GM19099 (cell line): ENCODE results near the gene ZDHHC21.

Experiments used
- POLR2A ChIP-seq: IDR thresholded peaks from 3 replicates; pipeline ENCODE4 v1.6.1; 2011; ENCODE audit warnings: low read depth; ENCODE audit not compliant: insufficient read length; ENCODE audit errors: extremely low read depth

ZDHHC21 gene

DNA sequence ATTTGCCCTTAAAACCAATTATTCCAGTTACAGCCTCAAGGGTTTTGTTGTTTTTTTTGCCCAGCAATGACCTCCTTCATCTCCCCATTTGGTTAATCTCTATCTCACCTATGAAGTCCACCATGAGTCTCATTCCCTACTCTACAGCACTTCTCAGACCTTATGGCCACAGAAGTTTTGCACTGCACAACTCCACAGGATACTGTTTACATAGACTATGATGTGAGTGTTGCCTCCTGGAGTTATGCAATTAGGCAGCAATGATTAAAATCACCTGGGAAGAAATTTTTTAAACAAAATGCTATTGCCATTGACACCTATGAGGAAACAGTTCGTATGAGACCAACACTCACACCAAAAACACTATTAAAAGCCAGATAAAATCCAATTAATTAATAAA lies 39.7 kb downstream of the ZDHHC21 start:
- TF ChIP-seq POLR2A = no peak

DNA sequence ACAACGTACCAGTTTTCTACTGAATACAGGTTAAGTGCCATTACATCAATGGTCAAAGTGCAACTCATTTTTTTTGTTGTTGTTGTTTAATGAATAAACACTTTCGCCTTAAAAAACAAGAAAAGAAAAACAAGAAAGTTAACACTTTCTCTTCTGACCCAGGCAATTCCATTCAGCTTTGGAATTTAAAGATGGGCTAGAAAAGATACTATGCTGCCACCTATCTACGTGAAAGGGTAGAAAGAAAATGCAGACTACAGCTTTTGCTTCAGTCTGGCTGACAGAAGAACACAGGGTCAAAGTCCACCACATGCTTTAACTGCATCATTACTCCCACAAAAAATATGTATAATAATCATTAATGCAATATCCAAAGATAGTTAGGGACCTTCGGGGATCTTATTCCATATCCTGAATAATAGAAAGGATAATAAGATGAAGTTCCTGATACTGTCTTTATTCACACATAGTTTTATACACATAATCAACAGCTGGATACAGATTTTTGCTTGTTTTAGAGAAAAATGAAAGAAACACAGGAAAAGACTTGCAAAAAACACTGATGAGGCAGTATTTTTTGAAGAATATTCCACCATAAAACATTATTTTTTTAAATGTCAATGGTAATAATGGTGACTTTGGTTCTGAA lies 40.4 kb downstream of the ZDHHC21 start:
- no peak for TF ChIP-seq POLR2A

DNA sequence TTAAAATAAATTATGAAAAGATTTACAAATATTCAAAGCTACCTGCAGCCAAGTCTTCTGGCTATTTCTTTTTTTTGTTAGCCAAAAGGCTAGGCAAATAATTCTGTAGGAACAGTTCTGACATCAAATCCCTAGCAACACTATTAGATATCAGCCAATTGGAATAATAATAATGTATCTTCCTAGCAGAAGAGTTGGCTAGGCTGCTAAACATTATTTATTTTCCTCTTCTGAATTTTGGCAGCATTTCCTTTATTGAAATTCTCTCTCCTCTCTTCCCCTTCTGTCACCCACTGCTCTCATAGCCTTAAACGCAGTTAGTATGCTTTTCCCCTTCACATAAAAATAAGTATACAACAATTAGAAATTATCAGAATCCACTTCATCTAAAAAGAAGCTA lies 42.6 kb downstream of the ZDHHC21 start:
- no peak for TF ChIP-seq POLR2A

DNA sequence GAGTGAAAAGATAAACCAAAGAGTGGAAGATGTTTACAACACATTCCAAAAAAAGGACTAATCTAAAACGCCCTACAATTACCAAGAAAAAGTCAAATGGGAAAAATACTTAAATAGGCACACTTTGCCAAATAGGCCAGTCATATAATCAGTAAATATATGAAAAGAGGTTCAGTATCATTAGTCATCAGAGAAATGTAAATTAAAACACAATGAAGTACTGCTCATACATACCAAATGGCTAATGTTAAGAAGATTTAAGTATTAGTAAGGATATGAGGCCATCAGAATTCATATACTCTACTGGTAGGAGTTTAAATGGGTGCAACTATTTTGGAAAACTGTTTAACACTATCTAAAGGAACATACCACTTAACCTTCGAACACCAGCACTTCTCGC lies 47.6 kb downstream of the ZDHHC21 start:
- no peak for TF ChIP-seq POLR2A

DNA sequence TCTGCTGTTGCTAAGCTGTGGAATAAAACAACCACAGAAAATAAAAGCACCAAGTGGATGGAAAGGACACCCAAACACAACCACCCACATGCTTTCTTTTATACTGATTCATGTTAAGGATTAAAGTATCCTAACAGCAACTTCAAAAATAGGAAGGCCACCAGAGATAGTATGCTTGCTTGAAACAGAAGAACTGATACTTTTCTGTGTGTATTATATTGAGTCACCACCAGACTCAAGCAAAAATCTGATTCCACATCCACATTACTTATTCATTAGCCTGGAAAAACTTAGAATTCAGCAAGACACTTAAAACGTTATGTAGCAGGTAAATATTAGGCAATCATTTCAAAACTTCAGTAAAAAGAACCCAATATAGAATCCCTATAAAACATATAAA lies 52.3 kb downstream of the ZDHHC21 start:
- TF ChIP-seq POLR2A = no peak

DNA sequence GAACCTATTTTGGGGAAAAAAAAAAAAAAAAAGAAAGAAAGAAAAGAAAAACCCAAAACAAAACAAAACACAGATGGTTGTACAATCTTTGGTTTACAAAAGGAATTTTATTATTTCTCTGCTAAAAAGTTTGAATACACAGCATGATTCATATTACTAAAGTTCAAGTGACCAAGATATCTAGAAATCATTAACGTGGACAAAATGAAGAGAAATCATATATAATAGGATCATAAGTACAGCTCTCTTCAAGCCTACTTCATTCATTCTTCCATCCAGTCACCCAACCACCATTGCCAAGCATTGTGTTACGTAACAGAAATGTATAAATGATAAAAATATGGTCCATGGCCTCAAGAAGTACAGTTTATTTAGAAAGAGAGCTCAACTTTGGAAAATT lies 52.9 kb downstream of the ZDHHC21 start:
- no peak for TF ChIP-seq POLR2A

DNA sequence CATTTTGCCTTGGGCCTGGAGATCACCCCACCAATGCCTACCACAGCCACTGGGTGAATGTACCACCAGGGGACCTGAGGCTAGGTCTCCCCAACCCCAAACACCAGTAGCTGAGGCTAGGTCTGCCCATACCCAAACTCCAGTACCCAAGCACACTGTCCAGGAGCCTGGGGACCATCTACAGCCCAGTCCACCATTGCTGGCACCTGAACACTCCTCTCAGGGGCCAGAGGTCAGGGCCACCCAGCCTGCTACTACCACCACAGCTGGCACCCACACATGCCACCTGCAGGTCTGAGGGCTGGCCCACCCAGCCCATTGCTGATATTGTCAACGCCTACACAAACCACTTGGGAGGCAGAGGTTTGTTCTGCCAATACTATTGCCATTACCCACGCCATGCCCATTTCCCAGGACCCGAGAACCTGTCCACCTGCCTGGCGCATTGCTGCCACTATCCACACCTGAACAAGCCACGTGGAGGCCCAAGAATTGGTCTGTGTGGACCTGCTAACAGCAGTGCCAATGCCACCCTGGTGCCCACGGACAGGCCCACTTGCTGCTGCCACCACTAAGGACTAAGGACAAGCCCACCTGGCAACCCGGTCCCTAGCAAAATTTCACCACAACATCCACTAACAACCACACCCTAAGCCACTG lies 59.2 kb downstream of the ZDHHC21 start:
- TF ChIP-seq POLR2A = no peak

DNA sequence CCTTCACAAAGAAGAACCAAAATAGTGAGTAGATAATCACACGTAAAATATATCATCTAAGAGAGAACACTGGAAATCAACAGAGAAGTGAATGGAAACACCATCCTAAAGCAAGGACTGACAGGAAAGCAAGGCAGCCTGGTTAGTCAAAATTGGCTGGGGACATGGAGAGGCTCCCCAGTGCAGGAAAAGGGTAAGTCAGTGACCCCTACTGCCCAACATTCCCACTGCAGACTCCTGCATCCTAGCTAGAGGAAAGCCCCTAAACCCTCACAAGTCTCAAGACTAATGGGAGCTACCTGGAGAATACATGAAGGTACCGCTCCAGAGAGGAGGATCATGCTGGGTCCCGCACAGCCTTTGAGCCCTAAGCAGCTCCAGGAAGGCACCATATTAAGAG lies 60.1 kb downstream of the ZDHHC21 start:
- TF ChIP-seq POLR2A = no peak

DNA sequence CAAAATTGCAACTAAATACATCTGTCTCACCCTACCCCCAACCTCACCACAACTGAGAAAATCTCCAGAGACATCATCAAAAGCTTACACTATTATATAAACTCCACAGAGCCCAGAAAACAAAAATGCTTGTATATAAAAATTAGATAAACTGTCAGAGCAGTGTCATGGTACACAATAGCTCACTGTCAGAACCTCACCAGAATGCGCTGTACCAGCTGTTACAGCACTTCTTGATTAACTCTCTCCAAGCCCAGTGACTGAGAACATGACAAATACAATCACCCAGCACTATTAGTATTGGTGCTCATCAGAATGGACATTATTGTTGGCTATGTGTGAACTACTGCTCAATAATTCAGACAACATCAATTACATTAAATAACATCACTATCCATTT lies 65.7 kb downstream of the ZDHHC21 start:
- no peak for TF ChIP-seq POLR2A

DNA sequence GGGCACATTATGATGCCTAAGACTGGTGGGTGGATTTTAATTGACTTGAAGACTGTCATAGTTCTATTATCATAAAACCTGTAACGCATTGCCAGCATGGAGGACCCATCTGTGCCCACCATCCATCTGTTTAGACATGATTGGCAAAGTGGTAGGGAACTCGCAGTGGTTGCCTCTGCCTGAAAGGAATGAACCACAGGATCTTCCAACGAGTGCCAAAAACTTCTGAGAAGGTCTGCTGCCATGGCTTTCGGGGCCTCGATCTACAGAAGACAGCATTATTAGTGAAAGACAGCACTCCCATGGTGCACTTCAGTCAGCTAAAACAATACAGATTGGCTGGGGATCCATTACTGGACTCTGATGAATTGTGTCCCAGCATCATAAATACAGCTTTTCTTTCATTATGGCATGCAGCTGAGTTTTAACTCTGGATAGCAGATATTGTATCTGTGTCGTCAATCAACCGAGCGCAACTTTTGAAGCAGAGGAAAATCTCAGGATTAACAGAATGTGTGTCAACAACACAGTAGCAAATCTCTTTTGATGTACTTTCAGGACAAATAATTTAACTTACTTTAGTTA lies 74.3 kb downstream of the ZDHHC21 start:
- no peak for TF ChIP-seq POLR2A

DNA sequence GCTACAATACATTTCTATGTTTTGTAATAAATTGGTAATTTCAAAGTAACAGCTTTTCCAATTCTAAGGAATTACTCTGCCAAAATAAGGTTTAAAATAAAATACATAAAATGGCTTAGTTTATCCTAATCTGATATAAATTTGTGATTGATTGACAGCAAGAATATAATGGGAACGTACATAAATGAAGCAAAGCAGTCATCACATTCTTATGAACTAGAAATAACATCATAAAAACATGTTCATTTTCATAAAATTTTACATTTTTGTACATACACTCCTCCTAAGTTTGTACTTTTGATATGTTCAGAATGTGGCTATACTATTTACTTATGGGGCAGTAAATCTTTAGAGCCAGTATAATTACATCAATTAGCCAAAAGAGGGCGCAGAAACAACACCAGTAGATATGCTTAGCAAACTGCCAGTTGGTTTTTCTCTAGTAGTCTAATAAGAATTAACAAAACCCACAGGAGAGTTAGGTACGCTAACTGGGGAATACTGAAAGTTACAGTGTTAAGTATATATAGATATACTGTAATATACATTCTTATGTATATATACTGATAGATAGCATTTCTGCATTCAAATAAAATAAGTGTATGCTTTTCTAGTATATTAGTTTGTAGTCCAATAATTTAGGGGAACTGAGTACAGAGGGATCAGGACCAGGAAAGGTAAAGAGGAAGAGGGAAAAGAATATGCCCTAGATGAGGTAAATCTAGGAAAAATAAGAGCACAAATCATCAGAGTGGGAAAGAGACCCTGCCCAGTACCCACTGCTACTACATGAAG lies 76.8 kb downstream of the ZDHHC21 start:
- TF ChIP-seq POLR2A = no peak

DNA sequence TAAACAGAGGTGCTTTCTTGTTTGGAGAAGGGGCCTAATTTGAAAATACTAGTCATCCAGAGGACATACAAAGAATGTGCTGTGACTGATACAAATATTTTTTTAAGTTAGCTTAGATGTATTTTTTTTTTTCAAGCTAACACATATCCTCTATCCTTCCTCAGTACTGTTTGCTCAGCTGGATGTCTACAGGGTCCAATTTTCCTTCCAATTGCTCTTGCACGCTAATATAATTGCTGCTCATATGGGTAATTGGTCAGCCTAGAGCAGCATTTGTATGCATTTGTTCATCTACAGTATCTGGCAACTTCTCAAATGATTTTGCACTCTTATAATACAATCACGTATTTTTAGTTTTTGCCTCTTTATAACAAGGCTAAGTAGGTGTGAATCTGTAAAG lies 84.7 kb downstream of the ZDHHC21 start:
- no peak for TF ChIP-seq POLR2A

DNA sequence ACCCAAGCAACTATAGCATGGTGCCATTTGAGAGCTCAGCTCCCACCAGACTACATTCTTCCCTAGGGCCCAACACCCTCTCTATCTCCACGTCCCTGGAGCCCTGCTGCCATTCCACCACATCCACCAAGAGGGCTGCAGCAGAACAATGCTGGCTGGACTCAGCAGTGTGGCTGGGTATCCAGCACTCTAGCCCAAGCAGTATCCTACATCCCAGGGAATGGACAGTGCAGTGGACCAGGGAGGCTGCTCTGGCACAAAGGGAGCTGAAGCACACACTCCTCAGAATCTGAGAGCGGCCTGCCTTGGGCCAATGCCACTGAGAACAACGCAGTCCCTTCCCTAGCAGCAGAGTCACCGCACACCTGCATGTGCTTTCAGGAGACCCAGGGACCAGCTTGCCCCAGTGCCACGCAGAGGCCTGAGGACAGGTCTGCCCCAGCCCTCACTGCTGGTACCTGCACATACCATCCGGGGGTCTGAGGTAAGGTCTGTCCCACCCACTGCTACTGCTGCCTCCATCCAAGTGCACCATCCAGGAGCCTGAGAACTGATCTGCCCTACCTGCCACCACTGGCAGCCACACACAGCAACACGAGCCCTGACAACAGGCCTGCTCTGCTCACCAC lies 95.9 kb downstream of the ZDHHC21 start:
- no peak for TF ChIP-seq POLR2A

DNA sequence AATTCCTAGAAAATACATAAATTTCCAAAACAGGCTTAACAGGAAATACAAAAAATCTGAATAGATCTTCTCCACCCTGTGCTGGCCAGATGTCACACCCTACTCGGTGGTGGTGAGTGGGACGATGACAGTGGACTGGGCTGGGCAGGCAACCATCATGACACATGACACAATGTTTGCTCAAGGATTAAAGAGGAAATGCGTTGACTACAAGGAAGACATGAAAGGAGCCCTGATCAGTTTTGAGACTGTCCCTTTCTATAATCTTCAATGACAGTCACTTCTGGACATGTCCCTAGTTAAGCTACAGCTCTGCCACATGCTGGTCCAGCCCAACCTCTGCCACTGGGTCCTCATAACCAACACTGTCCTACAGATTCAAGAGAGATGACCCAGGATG lies 99.8 kb downstream of the ZDHHC21 start:
- TF ChIP-seq POLR2A = no peak

DNA sequence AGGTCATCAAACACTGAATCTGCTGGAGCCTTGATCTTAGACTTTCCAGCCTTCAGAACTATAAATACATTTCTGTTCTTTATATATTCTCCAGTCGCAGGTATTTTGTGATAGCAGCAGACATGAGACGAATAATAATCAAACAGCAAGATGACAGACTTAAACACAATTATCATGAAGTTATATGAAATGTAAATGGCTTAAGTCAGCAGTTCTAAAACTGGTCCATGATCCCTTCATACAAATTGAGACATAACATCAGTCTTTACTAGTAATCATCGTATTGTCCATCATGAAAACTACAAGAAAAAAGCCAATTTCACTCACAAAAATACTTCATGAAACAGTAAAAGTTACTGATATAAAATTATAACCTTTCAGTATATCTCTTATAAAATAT lies 101.8 kb downstream of the ZDHHC21 start:
- TF ChIP-seq POLR2A = no peak
